B cell (primary cell): ENCODE data around the gene GPR150. TPM values are rescaled to one million over a fixed set of nuclear protein-coding genes. Genes with fewer than 3 reads are reported as not detected.

Source experiments
- ATAC-seq: fragments of 200-7000 bp; cut with Tn5 transposase; one replicate; pipeline ENCODE4 v1.10.0; 2021; ENCODE audit warnings: low read depth, mild to moderate bottlenecking, moderate number of reproducible peaks, moderate library complexity
- CTCF ChIA-PET: fragments of 350-600 bp; sonication (Branson Sonifier 250); formaldehyde crosslinking; loops from one replicate; lab custom pipeline; 2021; ENCODE audit warnings: antibody characterized with exemption, inconsistent platforms; lab: Charles Lee
- POLR2A ChIA-PET: fragments of 350-600 bp; sonication (Branson Sonifier 250); formaldehyde crosslinking; loops from one replicate; lab custom pipeline; 2021; ENCODE audit warnings: antibody characterized with exemption; lab: Charles Lee
- DNase-seq: peaks from one replicate; pipeline ENCODE4 v3.0.0; 2013
- H2AFZ ChIP-seq: 2 replicates; pipeline ENCODE4 v1.6.1; 2012; ENCODE audit warnings: mild to moderate bottlenecking, low read depth, low read length; ENCODE audit not compliant: insufficient read depth, poor library complexity, severe bottlenecking
- H3K27ac ChIP-seq, 2 donors: 1 replicate in 1 of 2; 2 replicates in 1 of 2; pipeline ENCODE4 v1.5.1; 2012 to 2013; ENCODE audit warnings: low read length in 2 of 2, mild to moderate bottlenecking in 2 of 2, moderate library complexity in 1 of 2
- H3K27me3 ChIP-seq, 4 experiments: fragments of 200-600 bp in 1 of 4; sonication (generic) in 1 of 4; replicated peaks in 1 of 4; 1 replicate in 2 of 4; 2 replicates in 2 of 4; pipeline versions ENCODE4 v1.6.1 to v1.7.0; 2013 to 2016; ENCODE audit warnings: low read length in 3 of 4, mild to moderate bottlenecking in 2 of 4, mixed read lengths in 1 of 4, moderate library complexity in 1 of 4; ENCODE audit not compliant: insufficient read depth in 4 of 4, control insufficient read depth in 3 of 4; ENCODE audit errors: control extremely low read depth in 1 of 4
- H3K36me3 ChIP-seq, 2 experiments: replicated peaks in 1 of 2; 1 replicate in 1 of 2; 2 replicates in 1 of 2; pipeline versions ENCODE4 v1.6.1 to v1.7.1; 2013; ENCODE audit warnings: low read length in 1 of 2; ENCODE audit not compliant: insufficient read depth in 2 of 2, control insufficient read depth in 1 of 2; ENCODE audit errors: control extremely low read depth in 1 of 2, extremely low read depth in 1 of 2
- H3K4me1 ChIP-seq, 2 donors: fragments of 200-600 bp in 1 of 2; sonication (generic) in 1 of 2; 1 replicate in 1 of 2; 2 replicates in 1 of 2; pipeline versions ENCODE4 v1.5.1 to v1.6.1; 2013 to 2017; ENCODE audit warnings: low read length in 2 of 2; ENCODE audit not compliant: control insufficient read depth in 2 of 2, insufficient read depth in 2 of 2
- H3K4me2 ChIP-seq: replicated peaks from 2 replicates; pipeline ENCODE3; 2012; ENCODE audit warnings: mild to moderate bottlenecking, low read depth, low read length; ENCODE audit not compliant: poor library complexity, severe bottlenecking
- H3K4me3 ChIP-seq, 5 experiments: fragments of 200-600 bp in 1 of 5; sonication (generic) in 1 of 5; 1 replicate in 3 of 5; 2 replicates in 2 of 5; pipeline versions ENCODE4 v1.5.1 to v1.7.0; 2011 to 2016; ENCODE audit warnings: low read length in 4 of 5, mild to moderate bottlenecking in 4 of 5, low read depth in 2 of 5, control low read depth in 1 of 5, moderate library complexity in 1 of 5; ENCODE audit not compliant: insufficient read depth in 1 of 5; ENCODE audit errors: control extremely low read depth in 1 of 5, extremely low read depth in 1 of 5
- H3K79me2 ChIP-seq: fragments of 200-600 bp; sonication (generic); one replicate; pipeline ENCODE4 v1.6.0; 2016; ENCODE audit warnings: low read length; ENCODE audit not compliant: control insufficient read depth, insufficient read depth
- H3K9ac ChIP-seq: fragments of 200-600 bp; sonication (generic); 2 replicates; pipeline ENCODE4 v1.6.1; 2017; ENCODE audit warnings: mild to moderate bottlenecking, low read length, moderate library complexity
- H3K9me3 ChIP-seq, 3 donors: one replicate each; pipeline versions ENCODE4 v1.6.1 to v1.7.1; 2013; ENCODE audit warnings: low read length in 2 of 3; ENCODE audit not compliant: control insufficient read depth in 2 of 3, insufficient read depth in 1 of 3; ENCODE audit errors: control extremely low read depth in 1 of 3
- H4K20me1 ChIP-seq: 2 replicates; pipeline ENCODE4 v1.6.0; 2012; ENCODE audit warnings: mild to moderate bottlenecking, low read length; ENCODE audit not compliant: insufficient read depth, control insufficient read depth, poor library complexity, severe bottlenecking
- H3K27ac Mint-ChIP-seq: one replicate; pipeline ENCODE4 v1.8.0; 2021; ENCODE audit warnings: mixed read lengths
- H3K27me3 Mint-ChIP-seq: one replicate; pipeline ENCODE4 v1.8.0; 2021; ENCODE audit warnings: mixed read lengths
- H3K4me1 Mint-ChIP-seq: one replicate; pipeline ENCODE4 v1.8.0; 2021; ENCODE audit warnings: mixed read lengths
- H3K4me3 Mint-ChIP-seq: one replicate; pipeline ENCODE4 v1.8.0; 2021; ENCODE audit warnings: mixed read lengths
- H3K9me3 Mint-ChIP-seq: one replicate; pipeline ENCODE4 v1.8.0; 2022; ENCODE audit warnings: mixed read lengths; ENCODE audit not compliant: insufficient read depth
- CTCF ChIP-seq: fragments of 200-600 bp; IDR thresholded peaks from one replicate; pipeline ENCODE4 v1.8.0; 2022; ENCODE audit warnings: antibody characterized with exemption, mild to moderate bottlenecking
- EZH2 ChIP-seq: IDR thresholded peaks from 2 replicates; pipeline ENCODE4 v1.6.1; 2012; ENCODE audit warnings: borderline replicate concordance, low read depth, mild to moderate bottlenecking, moderate library complexity, low read length; ENCODE audit not compliant: insufficient read depth, poor library complexity, severe bottlenecking
- WGBS: methylation state at CpG from one replicate; pipeline ENCODE4 v1.1.5; 2013; ENCODE audit warnings: missing lambda C conversion rate; ENCODE audit not compliant: insufficient coverage; 5-methylcytosine and 5-hydroxymethylcytosine counted together
- intact Hi-C: fragments of 100-400 bp; cut with micrococcal nuclease; formaldehyde crosslinking; loops from one replicate; pipeline ENCODE4 v1.10.0; 2022
- polyA plus RNA-seq: library from polyadenylated mRNA; depleted of rRNA; stranded (reverse); fragments of >200 nt; gene quantifications from 2 replicates; pipeline ENCODE4 v1.2.3, GENCODE V29; 2012
- total RNA-seq, 2 donors: library from RNA; stranded (reverse); fragments of 120-200 nt in 1 of 2; gene quantifications; 1 replicate in 1 of 2; 2 replicates in 1 of 2; pipeline versions ENCODE4 v1.2.3 to v1.2.4, GENCODE V29; 2013 to 2022

GPR150 gene
- total and polyA plus RNA-seq, 2 donors (not counting 1 experiment from before 2014, with no cell fraction given): 0.27 to 0.86 TPM

- 100% methylated on average over 2 of the region's 7 CpGs for WGBS
- Histone ChIP-seq H3K27ac (no peak overlapping the region), H3K4me1 (no peaks in the 10 kb centered on the region), H2AFZ (no peak overlapping the region), H3K36me3 (no peaks in the 10 kb centered on the region), H3K9ac (no peak overlapping the region), H3K4me3 (no peak overlapping the region), H3K79me2 (no peaks in the 10 kb centered on the region), H3K27me3 (no peaks in the 10 kb centered on the region), H3K4me2 (no peak overlapping the region), H4K20me1 (no peaks in the 10 kb centered on the region), H3K9me3 (peaks cover 0 to 8% (median 6%) of the 10 kb centered on the region in 3 donors)
- no peak for TF ChIP-seq CTCF
- peaks cover 3% of the 10 kb centered on the region for H3K9me3 Mint-ChIP-seq
- H3K4me3 Mint-ChIP-seq: no peak overlapping the region
- CTCF ChIA-PET: no interaction called here
- no peak for ATAC-seq
- intact Hi-C loops: no loop called here
- H3K27me3 Mint-ChIP-seq: no peaks in the 10 kb centered on the region
- no peaks in the 10 kb centered on the region for H3K4me1 Mint-ChIP-seq
- POLR2A ChIA-PET: no interaction called here
- H3K27ac Mint-ChIP-seq: no peak overlapping the region
- no peak for DNase-seq
Observed at GRCh38 chr5:95610546-95610945, 9.3 kb upstream of the GPR150 start.

DNA sequence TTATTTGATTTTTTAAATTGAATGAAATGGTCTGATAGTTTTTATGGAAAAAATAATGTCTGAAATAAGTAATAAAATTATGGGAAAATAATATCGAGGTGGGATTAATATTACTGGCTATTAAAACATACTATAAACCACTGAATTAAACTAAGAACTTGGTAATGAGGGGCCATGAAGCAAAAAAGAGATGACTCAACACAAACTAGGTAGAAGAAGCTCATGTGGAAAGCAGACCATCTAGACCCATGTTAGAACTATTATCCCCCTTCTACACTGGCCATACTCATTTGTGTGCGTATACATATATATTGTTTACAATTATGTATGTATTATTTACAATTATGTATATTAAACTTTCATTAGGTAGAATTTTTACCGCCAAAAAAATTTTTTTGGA, 8.5 kb upstream of the GPR150 start:
- peaks cover 3% of the 10 kb centered on the region for H3K9me3 Mint-ChIP-seq
- TF ChIP-seq CTCF (no peak), EZH2 (no peak)
- Histone ChIP-seq H3K27ac (no peak overlapping the region), H3K79me2 (no peaks in the 10 kb centered on the region), H4K20me1 (no peaks in the 10 kb centered on the region), H3K4me1 (no peaks in the 10 kb centered on the region), H3K4me3 (no peak overlapping the region), H3K27me3 (no peaks in the 10 kb centered on the region), H3K36me3 (no peaks in the 10 kb centered on the region), H3K9me3 (peaks cover 0 to 8% (median 6%) of the 10 kb centered on the region in 3 donors), H2AFZ (no peak overlapping the region), H3K4me2 (no peak overlapping the region), H3K9ac (no peak overlapping the region)
- DNase-seq: no peak
- ATAC-seq: no peak
- intact Hi-C loops: no loop called here
- no peak overlapping the region for H3K4me3 Mint-ChIP-seq
- no peaks in the 10 kb centered on the region for H3K4me1 Mint-ChIP-seq
- CTCF ChIA-PET: no interaction called here
- WGBS: no CpG with 5 or more reads among the region's 3 CpGs
- H3K27ac Mint-ChIP-seq: no peak overlapping the region
- no peaks in the 10 kb centered on the region for H3K27me3 Mint-ChIP-seq
- POLR2A ChIA-PET: no interaction called here
